HG02885 (cell line): Measurements from ENCODE around the gene GSK3A.
A peak's percentile ranks its signal among the peaks of the same experiment; 100 is the strongest.

Source experiments
- ATAC-seq: cut with Tn5 transposase; IDR thresholded peaks from one replicate; pipeline ENCODE4 v1.9.1; 2021; ENCODE audit warnings: mild to moderate bottlenecking; ENCODE audit not compliant: unreplicated experiment, poor library complexity

Gene GSK3A

DNA sequence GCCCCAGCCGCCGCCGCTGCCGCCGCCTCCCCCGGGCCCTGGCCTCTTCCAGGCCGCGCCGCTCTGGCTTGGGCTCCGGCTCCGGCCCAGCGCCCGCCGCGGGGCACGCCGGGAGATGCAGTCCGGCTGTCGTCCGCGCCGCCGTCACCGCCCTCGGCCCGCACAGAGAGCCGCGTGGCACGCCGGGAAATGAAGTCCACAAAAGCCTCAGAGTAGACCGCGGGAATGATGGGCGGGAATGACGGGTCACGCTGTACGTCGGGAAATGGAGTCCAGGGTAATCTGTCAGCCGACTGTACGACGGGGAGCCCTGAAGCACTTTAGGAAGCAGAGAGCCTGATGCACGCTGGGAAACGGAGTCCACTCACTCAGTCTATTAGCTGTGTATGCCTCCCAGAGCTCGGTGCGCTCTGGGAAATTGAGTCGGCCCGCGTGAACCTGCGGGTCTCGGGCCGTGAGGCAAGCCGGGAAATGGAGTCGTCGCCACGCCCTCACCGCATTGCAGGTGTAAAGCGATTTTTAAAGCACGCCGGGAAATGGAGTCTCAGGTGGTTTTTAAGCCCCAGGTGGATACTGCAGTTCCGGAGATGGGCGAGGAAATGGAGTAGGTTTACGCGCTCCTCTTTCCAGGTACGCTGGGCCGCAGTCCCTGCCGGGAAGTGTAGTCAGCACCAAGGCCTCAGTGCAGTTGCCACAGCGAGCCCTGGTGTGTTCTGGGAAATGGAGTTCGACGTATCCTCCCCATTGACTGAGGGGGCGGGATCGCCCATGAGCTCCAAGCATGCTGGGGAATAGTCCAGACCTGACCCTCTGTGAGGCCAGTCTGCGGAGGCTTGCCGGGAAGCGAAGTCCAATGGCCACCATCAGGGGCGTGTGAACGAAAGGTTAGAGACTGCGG, at the start of gene GSK3A:
TSS of gene GSK3A (minus strand) at position 91 of the 898 bp plus-strand sequence. CDS start 137 bp downstream, outside the sequence.
- ATAC-seq, result peak; percentile 69

DNA sequence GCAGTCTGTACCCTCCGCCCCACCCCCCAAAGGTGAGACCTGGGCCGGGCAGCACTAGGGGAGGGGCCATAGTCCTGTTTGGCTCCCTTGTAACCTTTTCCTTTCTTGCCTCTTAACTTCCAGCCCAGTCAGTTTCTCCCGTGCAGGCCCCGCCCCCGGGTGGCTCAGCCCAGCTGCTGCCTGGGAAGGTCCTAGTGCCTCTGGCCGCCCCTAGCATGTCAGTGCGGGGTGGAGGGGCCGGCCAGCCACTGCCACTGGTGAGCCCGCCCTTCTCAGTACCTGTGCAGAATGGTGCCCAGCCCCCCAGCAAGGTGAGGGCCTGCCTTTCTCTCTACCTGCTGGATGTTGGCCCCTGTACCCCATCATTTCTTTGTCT, 49.0 kb upstream of the GSK3A start:
- ATAC-seq, result no peak

GRCh38 chr19:42290523-42291434, 48.4 kb upstream of the GSK3A start:
- ATAC-seq, result no peak

DNA sequence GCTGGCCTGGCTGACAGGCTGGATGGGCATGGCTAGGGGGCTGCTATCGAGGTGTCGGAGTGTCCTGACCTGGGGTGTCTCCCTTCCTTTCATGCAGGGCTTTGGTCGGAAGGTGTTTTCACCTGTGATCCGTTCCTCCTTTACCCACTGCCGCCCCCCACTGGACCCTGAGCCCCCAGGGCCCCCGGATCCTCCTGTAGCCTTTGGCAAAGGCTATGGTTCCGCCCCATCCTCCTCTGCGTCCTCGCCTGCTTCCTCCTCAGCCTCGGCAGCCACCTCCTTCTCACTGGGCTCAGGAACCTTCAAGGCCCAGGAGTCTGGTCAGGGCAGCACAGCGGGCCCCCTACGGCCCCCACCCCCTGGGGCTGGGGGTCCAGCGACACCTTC, 47.7 kb upstream of the GSK3A start:
- no peak for ATAC-seq

DNA sequence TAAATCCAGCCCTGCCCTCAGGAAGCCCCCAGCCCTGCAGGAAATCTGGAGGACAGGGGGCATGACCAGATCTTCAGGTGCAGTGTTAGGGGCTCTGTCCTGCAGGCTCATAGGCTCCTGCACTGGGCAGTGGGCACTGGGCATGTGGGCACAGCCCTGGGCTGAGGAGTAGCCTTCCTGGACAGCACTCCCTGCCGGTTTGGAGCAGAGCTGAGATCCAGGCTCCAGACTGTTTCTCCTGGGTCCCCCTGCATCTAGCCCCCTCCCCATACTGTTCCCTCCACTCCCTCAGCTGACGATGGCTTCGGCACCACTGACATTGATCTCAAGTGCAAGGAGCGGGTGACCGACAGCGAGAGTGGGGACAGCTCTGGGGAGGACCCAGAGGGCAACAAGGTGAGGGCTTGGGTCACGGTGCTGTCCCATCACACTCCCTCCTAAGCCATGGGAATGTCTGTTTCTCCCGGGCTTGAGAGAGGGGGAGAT, 47.2 kb upstream of the GSK3A start:
- no peak for ATAC-seq

DNA sequence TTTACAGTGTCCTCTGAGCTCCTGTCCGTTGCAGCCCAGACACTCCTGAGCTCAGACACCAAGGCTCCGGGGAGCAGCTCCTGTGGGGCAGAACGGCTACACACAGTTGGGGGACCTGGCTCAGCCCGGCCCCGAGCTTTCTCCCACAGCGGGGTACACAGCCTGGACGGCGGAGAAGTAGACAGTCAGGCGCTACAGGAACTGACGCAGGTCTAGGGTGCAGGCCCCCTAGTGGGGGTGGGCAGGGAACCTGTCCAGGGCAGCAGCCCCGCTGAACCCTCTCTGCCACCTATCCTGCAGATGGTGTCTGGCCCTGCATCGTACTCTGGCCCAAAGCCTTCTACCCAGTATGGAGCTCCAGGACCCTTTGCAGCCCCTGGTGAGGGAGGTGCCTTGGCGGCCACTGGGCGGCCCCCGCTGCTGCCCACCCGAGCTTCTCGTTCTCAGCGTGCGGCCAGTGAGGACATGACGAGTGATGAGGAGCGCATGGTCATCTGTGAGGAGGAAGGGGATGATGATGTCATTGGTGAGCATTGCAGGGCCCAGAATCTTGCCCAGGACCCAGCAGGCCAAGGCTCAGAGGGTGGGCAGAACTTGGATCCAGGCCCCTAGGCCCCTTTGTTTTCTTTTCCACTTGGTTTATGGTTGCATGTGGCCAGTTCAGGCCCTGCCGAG, 46.6 kb upstream of the GSK3A start:
- no peak for ATAC-seq

- no peak for ATAC-seq
Measured at GRCh38 chr19:42288387-42288786, 46.0 kb upstream of the GSK3A start.

DNA sequence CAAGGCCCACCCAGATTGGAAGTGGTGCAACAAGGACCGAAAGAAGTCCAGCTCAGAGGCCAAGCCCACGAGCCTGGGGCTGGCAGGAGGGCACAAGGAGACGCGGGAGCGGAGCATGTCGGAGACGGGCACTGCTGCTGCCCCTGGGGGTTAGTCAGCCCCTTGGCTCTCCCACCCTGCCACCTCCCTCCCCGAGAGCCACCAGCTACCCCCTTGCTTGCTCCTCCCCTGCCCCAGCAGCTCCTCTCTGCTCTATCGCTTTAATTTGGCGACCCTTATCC, 45.4 kb upstream of the GSK3A start:
- no peak for ATAC-seq

DNA sequence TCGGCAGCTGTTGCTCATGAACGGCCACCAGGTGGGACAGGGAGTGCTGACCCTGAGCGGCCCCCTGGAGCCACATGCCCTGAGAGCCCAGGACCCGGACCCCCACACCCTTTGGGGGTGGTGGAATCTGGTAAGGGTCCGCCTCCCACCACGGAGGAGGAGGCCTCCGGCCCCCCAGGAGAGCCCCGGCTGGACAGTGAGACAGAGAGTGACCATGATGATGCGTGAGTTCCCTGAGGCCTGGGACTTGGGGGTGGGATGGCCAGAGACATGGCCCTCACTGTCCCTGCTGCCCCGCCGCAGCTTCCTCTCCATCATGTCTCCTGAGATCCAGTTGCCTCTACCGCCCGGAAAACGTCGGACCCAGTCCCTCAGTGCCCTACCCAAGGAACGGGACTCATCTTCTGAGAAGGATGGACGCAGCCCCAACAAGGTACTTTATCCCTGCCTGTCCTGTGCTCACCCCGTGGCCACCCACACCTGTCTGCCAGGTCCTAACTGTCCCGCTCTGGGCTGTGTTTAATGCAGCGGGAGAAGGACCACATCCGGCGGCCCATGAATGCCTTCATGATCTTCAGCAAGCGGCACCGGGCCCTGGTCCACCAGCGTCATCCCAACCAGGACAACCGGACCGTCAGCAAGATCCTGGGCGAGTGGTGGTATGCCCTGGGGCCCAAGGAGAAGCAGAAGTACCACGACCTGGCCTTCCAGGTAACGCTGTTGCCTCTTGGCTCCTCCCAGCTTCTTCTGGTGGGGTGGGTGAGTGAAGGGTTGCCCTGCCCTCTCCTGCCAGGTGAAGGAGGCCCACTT, 44.8 kb upstream of the GSK3A start:
- no peak for ATAC-seq

GRCh38 chr19:42286349-42287016, 44.1 kb upstream of the GSK3A start:
- ATAC-seq, result no peak

GRCh38 chr19:42285988-42286348, 43.6 kb upstream of the GSK3A start:
- no peak for ATAC-seq

GRCh38 chr19:42285541-42285941, 43.1 kb upstream of the GSK3A start:
- no peak for ATAC-seq

DNA sequence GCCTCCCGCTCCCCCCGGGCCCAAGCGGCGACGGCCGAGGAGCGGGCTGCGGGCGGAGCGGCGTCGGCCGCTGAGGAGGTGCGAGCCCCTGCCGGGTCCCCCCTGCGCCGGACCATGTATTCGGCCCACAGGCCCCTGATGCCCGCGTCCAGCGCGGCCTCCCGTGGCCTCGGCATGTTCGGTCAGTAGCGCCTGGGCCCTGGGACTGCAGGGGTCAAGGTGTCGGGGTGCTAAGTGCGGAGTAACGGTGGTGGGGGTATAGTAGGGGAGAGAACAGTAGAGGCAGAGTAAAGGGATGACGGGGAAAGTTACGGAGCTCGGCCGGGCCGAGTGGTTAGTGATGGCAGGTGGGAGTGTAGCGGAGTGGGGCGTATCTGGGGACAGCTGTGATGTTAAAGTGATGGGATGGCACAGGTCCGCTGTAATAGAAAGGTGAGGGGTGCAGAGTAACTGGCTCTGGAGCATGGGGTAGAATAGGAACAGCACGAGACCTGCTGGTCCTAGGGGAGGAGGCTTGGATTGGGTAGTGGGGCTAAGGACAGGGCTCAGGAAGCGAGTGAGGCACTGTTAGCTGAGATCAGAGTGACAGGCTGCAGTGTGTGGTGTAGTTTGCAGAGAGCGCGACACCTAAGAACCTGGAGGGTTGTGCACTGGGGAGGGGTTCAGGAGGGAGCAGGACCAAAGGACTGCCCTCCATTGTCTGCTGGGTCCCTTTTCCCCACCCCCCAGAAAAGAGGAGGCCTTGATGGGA, 42.4 kb upstream of the GSK3A start:
- no peak for ATAC-seq

GRCh38 chr19:42284066-42284501, 41.7 kb upstream of the GSK3A start:
- peak; percentile 42 for ATAC-seq

DNA sequence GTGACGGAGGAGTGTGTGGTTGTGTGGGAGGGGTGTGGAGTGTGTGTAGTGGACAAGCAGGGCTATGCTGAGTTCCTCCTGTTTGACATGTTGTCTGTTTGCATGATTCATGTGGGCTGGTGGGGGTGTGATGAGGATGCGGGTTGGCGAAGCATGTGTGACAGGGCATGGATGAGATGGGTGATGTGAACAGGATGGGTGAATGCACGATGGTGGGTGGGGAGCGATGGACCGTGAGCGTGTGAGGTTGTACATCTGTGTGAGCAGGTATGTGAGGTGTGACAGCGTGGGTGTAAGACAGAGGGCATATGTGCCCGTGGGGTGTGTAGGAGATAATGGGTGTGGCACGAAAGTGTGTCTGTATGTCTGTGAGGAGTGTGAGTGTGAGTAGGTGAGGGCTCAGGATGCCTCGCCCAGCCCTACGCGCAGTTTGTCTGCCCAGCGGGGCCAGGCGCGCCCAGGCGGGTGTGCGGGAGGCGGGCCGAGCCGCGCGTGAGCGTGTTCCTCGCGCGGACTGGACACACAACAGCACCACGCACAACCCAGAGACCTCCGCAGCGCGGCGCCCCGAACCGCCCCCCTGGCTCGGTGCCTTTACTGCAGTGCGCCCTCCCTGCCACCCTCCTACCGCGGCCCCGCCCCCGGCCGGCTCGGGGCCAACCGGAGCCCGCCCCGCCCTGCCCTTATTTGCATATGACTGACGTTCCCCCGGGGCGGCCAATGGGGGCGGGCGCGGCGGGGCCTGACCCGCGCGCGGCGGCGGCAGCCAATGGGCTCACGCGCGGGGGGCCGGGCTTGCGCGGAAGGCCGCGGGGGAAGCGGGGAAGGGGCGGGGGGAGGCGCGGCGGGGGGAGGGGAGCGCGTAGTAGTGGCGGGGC, 41.0 kb upstream of the GSK3A start:
- peak; percentile 55 for ATAC-seq

DNA sequence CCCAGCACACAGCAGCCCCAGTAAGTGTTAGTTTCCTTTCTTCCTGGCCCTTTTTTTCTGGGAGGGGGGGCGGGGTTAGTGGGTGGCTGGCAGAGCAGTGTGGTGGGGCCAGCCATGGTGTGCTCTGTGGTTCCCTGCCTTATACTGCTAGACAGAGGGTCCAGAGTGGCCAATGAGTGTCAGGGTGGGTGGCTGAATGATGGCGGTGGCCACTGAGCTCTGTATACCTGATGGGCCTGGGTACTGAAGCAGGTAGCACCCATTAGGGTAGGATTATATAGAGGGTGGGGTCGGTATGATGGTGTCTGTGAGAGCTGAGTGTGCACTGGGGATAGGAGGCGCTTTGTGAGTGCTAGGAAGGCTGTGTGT, 40.4 kb upstream of the GSK3A start:
- ATAC-seq, result no peak

DNA sequence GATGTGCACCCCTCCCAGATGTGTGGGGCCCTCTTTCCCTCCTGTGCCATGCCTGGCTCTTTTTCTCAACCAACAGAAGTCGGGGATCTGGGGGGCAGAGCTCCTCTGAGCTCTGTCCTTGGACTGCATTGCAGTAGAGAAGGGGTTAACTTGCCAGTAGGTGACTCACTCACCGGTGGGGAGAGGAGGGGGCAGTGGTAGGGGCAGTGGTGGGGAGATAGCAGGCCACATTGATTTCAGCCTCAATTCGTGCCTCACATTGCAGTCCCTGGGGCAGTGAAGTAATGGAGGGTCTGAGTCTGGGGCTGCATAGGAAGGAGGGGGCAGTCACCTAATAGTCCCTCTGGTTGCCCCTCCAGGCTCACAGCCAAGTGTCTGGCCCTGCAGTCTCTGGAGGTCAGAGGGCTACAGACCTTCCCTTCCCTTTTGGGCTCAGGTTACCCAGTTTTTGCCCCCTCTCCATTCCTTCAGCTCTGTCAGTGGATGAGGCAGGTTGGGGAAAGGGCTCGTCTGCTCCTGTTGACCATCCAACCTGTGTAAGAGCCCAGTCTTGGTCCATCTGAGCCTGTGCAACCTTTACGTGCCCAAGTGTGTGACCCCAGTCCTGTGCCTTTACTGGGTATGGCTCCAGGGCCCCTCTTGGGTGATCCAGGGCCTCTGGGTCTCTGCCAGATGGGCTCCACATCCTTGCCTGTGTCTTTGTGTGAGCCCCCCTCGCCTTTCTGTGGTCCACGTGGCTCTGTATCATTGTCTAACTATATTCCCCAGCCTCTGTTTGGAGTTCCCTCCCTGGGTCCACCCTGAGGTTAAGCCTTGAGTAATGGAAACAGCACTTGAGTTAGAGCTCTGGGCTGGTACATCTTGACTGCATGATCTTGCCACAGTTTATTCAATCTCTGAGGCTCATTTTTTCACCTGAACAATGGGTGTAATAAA, 39.7 kb upstream of the GSK3A start:
- ATAC-seq, result no peak
